ENCODE results near the gene CRHR1.
A peak's percentile ranks its signal among the peaks of the same experiment; 100 is the strongest.

CRHR1 gene

GRCh38 chr17:45770632-45771270, 13.4 kb upstream of the CRHR1 start:
- H3K36me3 ChIP-seq = no peaks in the 10 kb centered on the region
- no peak overlapping the region for H3K9ac ChIP-seq
- H3K4me3 ChIP-seq = no peak overlapping the region
- H3K4me2 ChIP-seq = no peak overlapping the region
- H3K9me3 ChIP-seq (replicated peaks in 1 of 11) = peaks cover 0 to 5% (median 0%) of the 10 kb centered on the region in 11 experiments; a peak in 4 of 22 replicates
- no peak for TF ChIP-seq Cebpa-rat (IDR thresholded peaks at IDR 0.05)
- H3K27ac ChIP-seq = no peak overlapping the region
- peaks cover 0 to 7% (median 0%) of the 10 kb centered on the region in 11 experiments; a peak in 3 of 22 replicates for H4K20me1 ChIP-seq
- H3K4me1 ChIP-seq = peaks cover 0 to 4% (median 0%) of the 10 kb centered on the region in 10 experiments; a peak in 1 of 20 replicates
- no peaks in the 10 kb centered on the region for H3K27me3 ChIP-seq

GRCh38 chr17:45771271-45771959, 12.7 kb upstream of the CRHR1 start:
- Histone ChIP-seq H3K4me3 (no peak overlapping the region), H3K4me2 (no peak overlapping the region), H3K9ac (no peak overlapping the region), H3K27me3 (no peaks in the 10 kb centered on the region), H3K4me1 (peaks cover 0 to 4% (median 0%) of the 10 kb centered on the region in 10 experiments; a peak in 1 of 20 replicates), H3K36me3 (no peaks in the 10 kb centered on the region), H4K20me1 (peaks cover 0 to 8% (median 0%) of the 10 kb centered on the region in 11 experiments; a peak in 3 of 22 replicates), H3K27ac (no peak overlapping the region), H3K9me3 (replicated peaks in 1 of 11) (peaks cover 0 to 5% (median 0%) of the 10 kb centered on the region in 11 experiments; a peak in 4 of 22 replicates)
- TF ChIP-seq Cebpa-rat (IDR thresholded peaks at IDR 0.05) = no peak

- peak overlapping the region in 1 of 11 experiments; percentile 6; a peak in 1 of 22 replicates for H3K4me2 ChIP-seq
- H4K20me1 ChIP-seq = peaks cover 0 to 8% (median 0%) of the 10 kb centered on the region in 11 experiments; a peak in 3 of 22 replicates
- no peak overlapping the region for H3K9ac ChIP-seq
- peaks cover 0 to 4% (median 0%) of the 10 kb centered on the region in 10 experiments; a peak in 1 of 20 replicates for H3K4me1 ChIP-seq
- H3K36me3 ChIP-seq = no peaks in the 10 kb centered on the region
- no peak overlapping the region for H3K27ac ChIP-seq
- H3K4me3 ChIP-seq = no peak overlapping the region
- TF ChIP-seq Cebpa-rat (IDR thresholded peaks at IDR 0.05) = no peak
- H3K27me3 ChIP-seq = peaks cover 0 to 1% (median 0%) of the 10 kb centered on the region in 11 experiments; a peak in 3 of 22 replicates
- peaks cover 0 to 5% (median 0%) of the 10 kb centered on the region in 11 experiments; a peak in 4 of 22 replicates for H3K9me3 ChIP-seq (replicated peaks in 1 of 11)
These were observed 9.0 kb upstream of the CRHR1 start for GRCh38 chr17:45775148-45775547.

GRCh38 chr17:45775576-45776011, 8.5 kb upstream of the CRHR1 start:
- Histone ChIP-seq H3K9me3 (replicated peaks in 1 of 11) (peaks cover 0 to 5% (median 0%) of the 10 kb centered on the region in 11 experiments; a peak in 4 of 22 replicates), H3K27me3 (peaks cover 0 to 6% (median 0%) of the 10 kb centered on the region in 11 experiments; a peak in 4 of 22 replicates), H3K4me3 (no peak overlapping the region), H3K36me3 (no peaks in the 10 kb centered on the region), H3K27ac (no peak overlapping the region), H3K9ac (no peak overlapping the region; a peak in 1 of 22 replicates), H3K4me1 (peaks cover 0 to 4% (median 0%) of the 10 kb centered on the region in 10 experiments; a peak in 1 of 20 replicates), H4K20me1 (peaks cover 0 to 8% (median 0%) of the 10 kb centered on the region in 11 experiments; a peak in 4 of 22 replicates), H3K4me2 (peak overlapping the region in 1 of 11 experiments; percentile 6; a peak in 1 of 22 replicates)
- no peak for TF ChIP-seq Cebpa-rat (IDR thresholded peaks at IDR 0.05)

GRCh38 chr17:45776896-45777295, 7.2 kb upstream of the CRHR1 start:
- Histone ChIP-seq H3K9me3 (replicated peaks in 1 of 11) (peaks cover 0 to 5% (median 0%) of the 10 kb centered on the region in 11 experiments; a peak in 4 of 22 replicates), H3K27ac (no peak overlapping the region), H3K4me2 (no peak overlapping the region), H3K4me3 (no peak overlapping the region), H3K4me1 (peaks cover 0 to 4% (median 0%) of the 10 kb centered on the region in 10 experiments; a peak in 1 of 20 replicates), H3K27me3 (peaks cover 9 to 19% (median 11%) of the 10 kb centered on the region in 11 experiments), H4K20me1 (peaks cover 0 to 14% (median 0%) of the 10 kb centered on the region in 11 experiments; a peak in 6 of 22 replicates), H3K36me3 (no peaks in the 10 kb centered on the region), H3K9ac (no peak overlapping the region)
- TF ChIP-seq Cebpa-rat (IDR thresholded peaks at IDR 0.05) = no peak

- TF ChIP-seq Cebpa-rat (IDR thresholded peaks at IDR 0.05) = no peak
- H3K4me3 ChIP-seq = no peak overlapping the region
- H3K36me3 ChIP-seq = no peaks in the 10 kb centered on the region
- H3K4me1 ChIP-seq = peaks cover 0 to 4% (median 0%) of the 10 kb centered on the region in 10 experiments; a peak in 1 of 20 replicates
- peaks cover 0 to 5% (median 0%) of the 10 kb centered on the region in 11 experiments; a peak in 4 of 22 replicates for H3K9me3 ChIP-seq (replicated peaks in 1 of 11)
- peaks cover 0 to 19% (median under 1%) of the 10 kb centered on the region in 11 experiments; a peak in 7 of 22 replicates for H4K20me1 ChIP-seq
- H3K27ac ChIP-seq = no peak overlapping the region
- no peak overlapping the region for H3K4me2 ChIP-seq
- H3K9ac ChIP-seq = no peak overlapping the region
- H3K27me3 ChIP-seq = peaks cover 14 to 24% (median 16%) of the 10 kb centered on the region in 11 experiments
These were observed 6.7 kb upstream of the CRHR1 start for GRCh38 chr17:45777388-45777787.

GRCh38 chr17:45780921-45781320, 3.2 kb upstream of the CRHR1 start:
- no peak overlapping the region for H3K27ac ChIP-seq
- peaks cover 49 to 59% (median 51%) of the 10 kb centered on the region in 11 experiments for H3K27me3 ChIP-seq
- no peak overlapping the region for H3K4me2 ChIP-seq
- no peaks in the 10 kb centered on the region for H3K9me3 ChIP-seq (replicated peaks in 1 of 11)
- no peak overlapping the region for H3K9ac ChIP-seq
- no peak for TF ChIP-seq Cebpa-rat (IDR thresholded peaks at IDR 0.05)
- peaks cover 13 to 22% (median 20%) of the 10 kb centered on the region in 10 experiments for H3K4me1 ChIP-seq
- peaks cover 0 to 44% (median 21%) of the 10 kb centered on the region in 11 experiments; a peak in 17 of 22 replicates for H4K20me1 ChIP-seq
- H3K4me3 ChIP-seq = no peak overlapping the region
- no peaks in the 10 kb centered on the region for H3K36me3 ChIP-seq

- H3K9me3 ChIP-seq (replicated peaks in 1 of 11) = no peaks in the 10 kb centered on the region
- H3K4me3 ChIP-seq = peak overlapping the region in 9 of 10 experiments; percentile 59 to 74 (median 66); a peak in 17 of 20 replicates
- H3K36me3 ChIP-seq = no peaks in the 10 kb centered on the region
- peaks cover 70 to 80% (median 72%) of the 10 kb centered on the region in 11 experiments for H3K27me3 ChIP-seq
- H3K27ac ChIP-seq = no peak overlapping the region
- H4K20me1 ChIP-seq = peaks cover 0 to 60% (median 26%) of the 10 kb centered on the region in 11 experiments; a peak in 17 of 22 replicates
- peaks cover 13 to 22% (median 20%) of the 10 kb centered on the region in 10 experiments for H3K4me1 ChIP-seq
- H3K4me2 ChIP-seq = peak overlapping the region; percentile 64 to 100 (median 100)
- no peak for TF ChIP-seq Cebpa-rat (IDR thresholded peaks at IDR 0.05)
- H3K9ac ChIP-seq = no peak overlapping the region
These were observed 1.1 kb upstream of the CRHR1 start for GRCh38 chr17:45782889-45783592.
